CD4-positive, alpha-beta T cell (primary cell): ENCODE measurements around the gene OVCA2. TPM values are rescaled to one million over a fixed set of nuclear protein-coding genes. Genes with fewer than 3 reads are reported as not detected.

Experiments used
- ATAC-seq: fragments of 200-7000 bp; cut with Tn5 transposase; one replicate; pipeline ENCODE4 v1.10.0; 2022; ENCODE audit warnings: mild to moderate bottlenecking; ENCODE audit not compliant: poor library complexity
- CTCF ChIA-PET: fragments of 350-600 bp; sonication (Branson Sonifier 250); formaldehyde crosslinking; loops from one replicate; lab custom pipeline; 2021; ENCODE audit warnings: antibody characterized with exemption, inconsistent platforms; lab: Charles Lee
- POLR2A ChIA-PET: fragments of 350-600 bp; sonication (Branson Sonifier 250); formaldehyde crosslinking; loops from one replicate; lab custom pipeline; 2021; ENCODE audit warnings: antibody characterized with exemption, inconsistent platforms; lab: Charles Lee
- DNase-seq, 14 experiments: peaks; one replicate each; pipeline ENCODE4 v3.0.0-alpha.2; 2013 to 2020; ENCODE audit warnings: mixed read lengths in 2 of 14
- H3K27ac ChIP-seq, 2 donors: one replicate each; pipeline versions ENCODE4 v1.5.1 to v1.7.0; 2013; ENCODE audit warnings: low read length in 2 of 2, low read depth in 1 of 2, mild to moderate bottlenecking in 1 of 2
- H3K27me3 ChIP-seq, 2 experiments: 1 replicate in 1 of 2; 2 replicates in 1 of 2; pipeline versions ENCODE4 v1.6.1 to v1.7.0; 2013; ENCODE audit warnings: low read length in 2 of 2, control low read depth in 1 of 2, mild to moderate bottlenecking in 1 of 2, moderate library complexity in 1 of 2; ENCODE audit not compliant: insufficient read depth in 2 of 2, control insufficient read depth in 1 of 2
- H3K36me3 ChIP-seq: one replicate; pipeline ENCODE4 v1.6.1; 2013; ENCODE audit warnings: low read length, control low read depth; ENCODE audit not compliant: insufficient read depth
- H3K4me1 ChIP-seq: one replicate; pipeline ENCODE4 v1.6.1; 2013; ENCODE audit warnings: low read length, control low read depth; ENCODE audit not compliant: insufficient read depth
- H3K4me3 ChIP-seq: one replicate; pipeline ENCODE4 v1.5.1; 2013; ENCODE audit warnings: mild to moderate bottlenecking, low read length, moderate library complexity
- H3K9me3 ChIP-seq, 2 experiments: 1 replicate in 1 of 2; 2 replicates in 1 of 2; pipeline versions ENCODE4 v1.6.1 to v1.7.0; 2013; ENCODE audit warnings: low read length in 2 of 2, mild to moderate bottlenecking in 2 of 2, control low read depth in 1 of 2, moderate library complexity in 1 of 2; ENCODE audit not compliant: control insufficient read depth in 1 of 2, insufficient read depth in 1 of 2
- H3K27ac Mint-ChIP-seq: one replicate; pipeline ENCODE4 v1.8.0; 2020; ENCODE audit warnings: mixed read lengths
- H3K27me3 Mint-ChIP-seq: one replicate; pipeline ENCODE4 v1.8.0; 2021; ENCODE audit warnings: mixed read lengths
- H3K36me3 Mint-ChIP-seq: one replicate; pipeline ENCODE4 v1.8.0; 2021; ENCODE audit warnings: low read depth, mixed read lengths
- H3K4me1 Mint-ChIP-seq: one replicate; pipeline ENCODE4 v1.8.0; 2021; ENCODE audit warnings: low read depth, mixed read lengths
- H3K4me3 Mint-ChIP-seq: one replicate; pipeline ENCODE4 v1.8.0; 2020; ENCODE audit warnings: mild to moderate bottlenecking, mixed read lengths
- H3K9me3 Mint-ChIP-seq: one replicate; pipeline ENCODE4 v1.8.0; 2020; ENCODE audit warnings: mixed read lengths
- intact Hi-C, 2 experiments: fragments of 100-400 bp; cut with DNase I in 1 of 2; cut with micrococcal nuclease in 1 of 2; formaldehyde crosslinking; loops; one replicate each; pipeline versions ENCODE4 v1.15.1 to v1.9.0; 2023 to 2025; cut with DNase I, micrococcal nuclease
- total RNA-seq, 174 experiments: library from RNA in 2 of 174; stranded (reverse) in 2 of 174; gene quantifications; one replicate each; pipeline ENCODE4 v1.2.3 and lab custom pipeline; 2021 to 2026
- TF ChIP-seq, protein P1 (sequence below): fragments of 200-600 bp; IDR thresholded peaks from one replicate; pipeline ENCODE4 v1.8.0; 2022; ENCODE audit warnings: antibody characterized with exemption, mild to moderate bottlenecking

OVCA2 gene
- total RNA-seq, 2 experiments from 2014 or later, result 34.4 to 35.1 TPM

DNA sequence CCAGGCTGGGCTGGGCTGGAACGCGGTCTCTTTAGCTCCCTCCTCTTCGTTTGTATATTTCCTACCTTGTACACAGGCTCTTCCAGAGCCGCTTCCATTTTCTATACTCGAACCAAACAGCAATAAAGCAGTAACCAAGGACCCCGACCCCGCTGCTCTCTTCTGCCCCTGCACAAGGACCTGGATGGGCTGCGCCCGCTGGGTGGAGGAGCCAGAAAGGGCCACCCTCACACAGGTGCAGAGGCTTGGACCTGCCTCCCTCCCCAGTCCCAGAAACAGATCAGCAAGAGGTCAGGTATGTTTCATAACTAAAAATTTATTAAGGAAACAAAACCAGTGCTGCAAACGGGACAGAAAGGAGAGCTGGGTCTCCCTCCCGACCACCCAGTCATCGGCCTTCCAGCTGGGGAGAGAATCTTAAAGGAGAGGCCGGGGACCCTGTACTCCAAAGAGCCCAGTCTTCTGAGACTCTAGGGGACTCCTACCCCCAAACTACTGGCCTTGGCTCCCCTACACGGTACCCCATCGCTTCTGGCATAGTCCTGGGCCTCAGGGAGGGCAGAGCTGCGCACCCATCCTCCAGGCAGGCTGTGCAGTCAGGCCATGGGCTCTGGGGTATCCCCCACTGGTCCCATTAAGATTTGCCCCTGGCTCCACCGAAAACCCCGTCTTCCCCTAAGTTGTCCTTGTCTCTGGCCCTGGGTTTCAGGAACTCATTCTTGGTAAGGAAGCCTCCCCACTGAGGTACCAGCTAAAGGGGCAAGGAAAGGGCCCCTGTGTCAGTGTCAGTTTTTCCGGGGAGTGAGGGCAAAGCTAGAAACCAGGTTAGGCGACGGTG lies 17.9 kb downstream of the OVCA2 start:
- POLR2A ChIA-PET, result interaction anchor here (0.7 to 3.0 kb wide), 2 partner anchors 156 to 223 kb away, joined by 3 to 8 read pairs; no protein-coding TSS in a partner anchor
- no peak for ATAC-seq
- H3K36me3 ChIP-seq, result peaks cover 34% of the 10 kb centered on the region
- H3K27me3 Mint-ChIP-seq, result peaks cover 35% of the 10 kb centered on the region
- H3K27ac Mint-ChIP-seq, result peak overlapping the region; percentile 70
- H3K9me3 Mint-ChIP-seq, result no peaks in the 10 kb centered on the region
- peaks cover 20% of the 10 kb centered on the region for H3K4me1 Mint-ChIP-seq
- DNase-seq, result peak in 1 of 14 experiments; percentile 20
- TF ChIP-seq, protein P1, sequence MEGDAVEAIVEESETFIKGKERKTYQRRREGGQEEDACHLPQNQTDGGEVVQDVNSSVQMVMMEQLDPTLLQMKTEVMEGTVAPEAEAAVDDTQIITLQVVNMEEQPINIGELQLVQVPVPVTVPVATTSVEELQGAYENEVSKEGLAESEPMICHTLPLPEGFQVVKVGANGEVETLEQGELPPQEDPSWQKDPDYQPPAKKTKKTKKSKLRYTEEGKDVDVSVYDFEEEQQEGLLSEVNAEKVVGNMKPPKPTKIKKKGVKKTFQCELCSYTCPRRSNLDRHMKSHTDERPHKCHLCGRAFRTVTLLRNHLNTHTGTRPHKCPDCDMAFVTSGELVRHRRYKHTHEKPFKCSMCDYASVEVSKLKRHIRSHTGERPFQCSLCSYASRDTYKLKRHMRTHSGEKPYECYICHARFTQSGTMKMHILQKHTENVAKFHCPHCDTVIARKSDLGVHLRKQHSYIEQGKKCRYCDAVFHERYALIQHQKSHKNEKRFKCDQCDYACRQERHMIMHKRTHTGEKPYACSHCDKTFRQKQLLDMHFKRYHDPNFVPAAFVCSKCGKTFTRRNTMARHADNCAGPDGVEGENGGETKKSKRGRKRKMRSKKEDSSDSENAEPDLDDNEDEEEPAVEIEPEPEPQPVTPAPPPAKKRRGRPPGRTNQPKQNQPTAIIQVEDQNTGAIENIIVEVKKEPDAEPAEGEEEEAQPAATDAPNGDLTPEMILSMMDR, result no peak
- peaks cover 49% of the 10 kb centered on the region for H3K4me1 ChIP-seq
- H3K4me3 Mint-ChIP-seq, result peak overlapping the region; percentile 77
- peaks cover 4 to 6% of the 10 kb centered on the region in 2 experiments for H3K27me3 ChIP-seq
- no peak overlapping the region for H3K27ac ChIP-seq
- H3K9me3 ChIP-seq, result peaks cover 0 to 6% of the 10 kb centered on the region in 2 experiments
- CTCF ChIA-PET, result interaction anchor here (0.6 to 7.3 kb wide), 5 partner anchors 28 to 227 kb away, joined by 3 to 83 read pairs (median 4); no protein-coding TSS in a partner anchor
- peaks cover 48% of the 10 kb centered on the region for H3K36me3 Mint-ChIP-seq
- no peak overlapping the region for H3K4me3 ChIP-seq
- intact Hi-C loops, result loop anchor here (1.0 to 10.0 kb wide), 4 partner anchors 95 to 208 kb away; no protein-coding TSS in a partner anchor

DNA sequence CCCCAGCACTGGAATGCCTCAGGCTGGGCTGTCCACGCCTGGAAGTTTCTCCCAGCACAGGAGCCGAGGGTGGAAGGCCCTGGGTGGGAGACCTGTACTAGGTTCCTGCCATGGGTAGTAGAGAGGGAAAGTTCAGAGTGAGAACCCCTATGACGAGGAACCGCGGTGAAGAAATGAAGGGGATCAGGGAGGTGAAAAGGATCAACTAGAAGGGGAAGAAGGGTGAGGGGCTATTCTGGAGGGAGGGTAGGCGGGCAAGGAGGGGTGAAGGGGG lies 18.5 kb downstream of the OVCA2 start:
- TF ChIP-seq, protein P1, result no peak
- Histone ChIP-seq H3K4me1 (peaks cover 48% of the 10 kb centered on the region), H3K27ac (no peak overlapping the region), H3K9me3 (peaks cover 0 to 6% of the 10 kb centered on the region in 2 experiments), H3K36me3 (peaks cover 39% of the 10 kb centered on the region), H3K27me3 (peaks cover 4 to 6% of the 10 kb centered on the region in 2 experiments), H3K4me3 (no peak overlapping the region)
- ATAC-seq (no peak), DNase-seq (no peak)
- H3K9me3 Mint-ChIP-seq, result no peaks in the 10 kb centered on the region
- peak overlapping the region; percentile 40 for H3K4me3 Mint-ChIP-seq
- H3K27ac Mint-ChIP-seq, result no peak overlapping the region
- intact Hi-C loops, result no loop called here
- H3K4me1 Mint-ChIP-seq, result peaks cover 18% of the 10 kb centered on the region
- H3K27me3 Mint-ChIP-seq, result peaks cover 38% of the 10 kb centered on the region
- CTCF ChIA-PET, result interaction anchor here (0.6 to 1.0 kb wide), 2 partner anchors 150 to 184 kb away, joined by 3 to 4 read pairs; no protein-coding TSS in a partner anchor
- POLR2A ChIA-PET, result no interaction called here
- peaks cover 53% of the 10 kb centered on the region for H3K36me3 Mint-ChIP-seq

DNA sequence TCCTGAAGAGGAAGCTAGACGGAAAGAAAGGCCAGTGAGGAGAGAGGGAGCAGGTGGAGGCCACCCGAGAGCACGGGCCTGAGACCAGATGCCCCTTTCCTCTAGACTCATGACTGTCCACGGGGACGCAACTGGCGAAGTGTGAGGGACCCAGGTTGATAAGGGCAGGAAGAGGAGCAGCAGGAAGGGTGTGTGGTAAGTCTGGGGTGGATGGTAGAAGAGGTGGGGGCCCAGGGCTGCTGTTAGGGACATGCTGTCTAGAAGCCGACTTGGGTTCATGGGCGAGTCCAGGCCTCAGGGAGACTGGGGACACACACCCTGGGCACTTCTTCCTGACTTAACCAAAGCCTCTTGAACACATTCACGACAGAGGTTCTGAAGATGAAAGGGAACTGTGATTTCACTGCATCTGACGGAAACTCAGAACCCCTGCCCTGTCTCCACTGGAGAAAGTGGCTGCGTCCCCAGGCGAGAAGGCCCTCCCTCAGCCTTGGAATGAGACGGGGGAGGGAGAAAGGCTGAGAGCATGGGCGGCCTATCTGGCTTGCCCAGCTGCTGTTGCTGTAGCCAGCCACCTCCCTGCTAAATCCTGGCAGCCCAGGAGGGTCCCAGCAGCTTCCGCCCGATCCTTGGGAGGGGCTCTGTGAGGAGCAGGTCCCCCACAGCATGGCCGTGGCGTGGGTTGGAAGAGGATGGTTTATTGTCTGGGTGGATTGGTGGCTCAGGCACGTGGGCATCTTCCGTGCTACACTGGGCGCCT lies 19.0 kb downstream of the OVCA2 start:
- H3K27ac Mint-ChIP-seq, result no peak overlapping the region
- H3K27me3 Mint-ChIP-seq, result peaks cover 38% of the 10 kb centered on the region
- H3K27ac ChIP-seq, result no peak overlapping the region
- ChIA-PET POLR2A (no interaction called here), CTCF (interaction anchor here (1.0 kb wide), 1 partner anchor 184 kb away, joined by 4 read pairs; no protein-coding TSS in a partner anchor)
- H3K4me3 Mint-ChIP-seq, result peak overlapping the region; percentile 40
- H3K4me3 ChIP-seq, result no peak overlapping the region
- H3K9me3 ChIP-seq, result peaks cover 0 to 6% of the 10 kb centered on the region in 2 experiments
- ATAC-seq (no peak), DNase-seq (peak in 1 of 14 experiments; percentile 26)
- peaks cover 48% of the 10 kb centered on the region for H3K4me1 ChIP-seq
- no peaks in the 10 kb centered on the region for H3K9me3 Mint-ChIP-seq
- H3K36me3 Mint-ChIP-seq, result peaks cover 59% of the 10 kb centered on the region
- peaks cover 45% of the 10 kb centered on the region for H3K36me3 ChIP-seq
- H3K4me1 Mint-ChIP-seq, result peaks cover 18% of the 10 kb centered on the region
- TF ChIP-seq, protein P1, result no peak
- peaks cover 4 to 6% of the 10 kb centered on the region in 2 experiments for H3K27me3 ChIP-seq
- intact Hi-C loops, result no loop called here
